EH (cell line): ENCODE results near the gene IRAK4.
A peak's percentile ranks its signal among the peaks of the same experiment; 100 is the strongest.

Source experiments
- DNase-seq: peaks from one replicate; pipeline ENCODE4 v3.0.0-alpha.2; 2015; ENCODE audit warnings: low read depth

IRAK4 gene

DNA sequence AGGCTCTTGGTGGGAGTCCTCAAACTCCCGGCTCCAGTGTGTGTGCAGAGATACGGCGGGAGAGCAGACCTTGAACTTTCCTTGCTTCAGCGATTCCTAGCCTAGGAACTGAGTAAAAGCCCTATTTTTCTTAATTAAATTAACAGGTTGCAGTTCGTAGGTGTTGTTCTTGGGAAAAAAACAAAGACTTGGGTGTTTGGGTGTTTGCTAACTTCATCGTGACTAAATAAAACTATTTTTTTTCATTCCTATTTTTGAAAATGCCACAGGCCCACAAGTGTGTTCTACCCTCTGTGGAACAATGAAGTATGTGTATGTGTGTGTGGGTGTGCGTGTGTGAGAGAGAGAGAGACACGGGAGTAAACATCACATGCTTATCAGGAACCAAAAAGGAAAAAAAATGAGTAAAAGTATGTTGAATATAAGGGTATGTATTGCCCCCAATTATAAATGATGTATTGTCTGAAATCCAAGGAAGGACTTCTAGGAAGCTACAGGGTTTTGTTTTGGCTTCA lies 77.8 kb downstream of the IRAK4 start:
- peak; percentile 39 for DNase-seq
